Measurements from ENCODE around the gene DSC1. TPM values are rescaled to one million over a fixed set of nuclear protein-coding genes. Genes with fewer than 3 reads are reported as not detected.

The DSC1 gene
- polyA plus RNA-seq, 1 of the 3 experiments (the other 2 are of a cell fraction): not detected

DNA sequence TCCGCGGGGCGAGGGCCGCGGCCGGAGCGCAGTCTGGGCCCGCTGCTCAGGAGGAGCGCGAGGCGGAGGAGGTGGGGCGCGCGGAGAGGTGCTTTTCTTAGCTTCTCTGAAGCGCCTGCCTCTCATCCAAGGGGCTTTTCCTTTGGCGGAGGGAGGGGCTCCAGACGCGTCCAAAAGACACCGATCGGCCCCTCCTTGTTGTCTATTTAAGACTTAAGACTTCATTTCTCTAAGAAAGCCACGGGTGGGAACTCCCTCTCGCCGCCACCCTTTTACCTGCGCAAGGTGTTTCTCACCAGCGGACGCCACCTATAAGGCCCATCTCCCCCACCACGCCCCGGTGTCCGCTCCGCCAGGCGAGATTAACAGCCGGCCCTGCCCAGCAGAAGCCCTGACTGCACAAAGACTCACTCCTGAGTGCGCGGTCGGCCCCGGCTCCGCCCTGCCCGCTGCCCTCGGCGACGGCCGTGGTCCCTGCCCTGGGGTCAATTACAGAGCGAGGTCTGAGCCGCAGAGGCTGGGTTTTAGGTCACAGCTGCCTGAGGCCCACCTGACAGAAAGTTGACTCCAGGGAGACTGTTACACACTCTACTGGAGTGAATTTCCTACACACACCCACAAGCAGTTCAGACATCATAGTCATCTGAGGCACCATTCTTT lies 60.5 kb downstream of the DSC1 start, which contains the start of gene DSC2:
TSS of gene DSC2 (minus strand) at position 397 of the 660 bp plus-strand sequence. CDS start 450 bp downstream, outside the sequence.
- Histone ChIP-seq H3K36me3 (replicated peaks in 1 of 2; ENCODE audit: control insufficient read depth in 1 of 2, insufficient read depth in 2 of 2, low read length in 1 of 2) (no peaks in the 10 kb centered on the region), H3K9me2 (no peaks in the 10 kb centered on the region), H3K4me2 (peak within 1 kb of the TSS; percentile 24; the same call in 1 of the 2 replicates), H3K4me3 (ENCODE audit: low read depth in 2 of 2, low read length in 1 of 2) (no peak within 1 kb of the TSS), H3F3A (replicated peaks; ENCODE audit: insufficient read depth) (no peaks in the 10 kb centered on the region), H4K20me1 (ENCODE audit: insufficient read depth) (no peaks in the 10 kb centered on the region), H3K4me1 (ENCODE audit: control insufficient read depth in 1 of 2, insufficient read depth in 2 of 2, low read depth in 1 of 2, low read length in 1 of 2) (no peaks in the 10 kb centered on the region), H2AFZ (ENCODE audit: low read depth) (no peak within 1 kb of the TSS), H3K79me2 (ENCODE audit: insufficient read depth) (no peaks in the 10 kb centered on the region), H3K27me3 (ENCODE audit: insufficient read depth) (peaks cover 21% of the 10 kb centered on the region; the same call in 1 of the 2 replicates), H3K27ac (ENCODE audit: low read depth in 2 of 2, low read length in 1 of 2) (no peak within 1 kb of the TSS), H3K9ac (no peak within 1 kb of the TSS), H3K9me3 (no peaks in the 10 kb centered on the region)
- CTCF ChIA-PET: interaction anchor here (0.9 to 1.4 kb wide), 2 partner anchors 11 to 13 kb away, joined by 3 read pairs; no protein-coding TSS in a partner anchor
- 2% methylated on average over 16 of the region's 44 CpGs for WGBS (ENCODE audit: low lambda C conversion rate)
- TF ChIP-seq, protein P1, sequence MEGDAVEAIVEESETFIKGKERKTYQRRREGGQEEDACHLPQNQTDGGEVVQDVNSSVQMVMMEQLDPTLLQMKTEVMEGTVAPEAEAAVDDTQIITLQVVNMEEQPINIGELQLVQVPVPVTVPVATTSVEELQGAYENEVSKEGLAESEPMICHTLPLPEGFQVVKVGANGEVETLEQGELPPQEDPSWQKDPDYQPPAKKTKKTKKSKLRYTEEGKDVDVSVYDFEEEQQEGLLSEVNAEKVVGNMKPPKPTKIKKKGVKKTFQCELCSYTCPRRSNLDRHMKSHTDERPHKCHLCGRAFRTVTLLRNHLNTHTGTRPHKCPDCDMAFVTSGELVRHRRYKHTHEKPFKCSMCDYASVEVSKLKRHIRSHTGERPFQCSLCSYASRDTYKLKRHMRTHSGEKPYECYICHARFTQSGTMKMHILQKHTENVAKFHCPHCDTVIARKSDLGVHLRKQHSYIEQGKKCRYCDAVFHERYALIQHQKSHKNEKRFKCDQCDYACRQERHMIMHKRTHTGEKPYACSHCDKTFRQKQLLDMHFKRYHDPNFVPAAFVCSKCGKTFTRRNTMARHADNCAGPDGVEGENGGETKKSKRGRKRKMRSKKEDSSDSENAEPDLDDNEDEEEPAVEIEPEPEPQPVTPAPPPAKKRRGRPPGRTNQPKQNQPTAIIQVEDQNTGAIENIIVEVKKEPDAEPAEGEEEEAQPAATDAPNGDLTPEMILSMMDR (IDR thresholded peaks at IDR 0.05): no peak
- no peak for TF ChIP-seq EP300 (IDR thresholded peaks at IDR 0.05; ENCODE audit: borderline replicate concordance in 1 of 2, low read depth in 1 of 2, low read length in 1 of 2)
- TF ChIP-seq TCF12 (IDR thresholded peaks at IDR 0.05): no peak
- no peak for TF ChIP-seq POLR2AphosphoS5 (IDR thresholded peaks at IDR 0.05; ENCODE audit: low read depth, low read length)
- no peak for TF ChIP-seq SIN3A (IDR thresholded peaks at IDR 0.05; ENCODE audit: borderline replicate concordance, low read depth, low read length)
- TF ChIP-seq MEF2A (IDR thresholded peaks at IDR 0.05; ENCODE audit: borderline replicate concordance, low read depth): no peak
- TF ChIP-seq, protein P2, sequence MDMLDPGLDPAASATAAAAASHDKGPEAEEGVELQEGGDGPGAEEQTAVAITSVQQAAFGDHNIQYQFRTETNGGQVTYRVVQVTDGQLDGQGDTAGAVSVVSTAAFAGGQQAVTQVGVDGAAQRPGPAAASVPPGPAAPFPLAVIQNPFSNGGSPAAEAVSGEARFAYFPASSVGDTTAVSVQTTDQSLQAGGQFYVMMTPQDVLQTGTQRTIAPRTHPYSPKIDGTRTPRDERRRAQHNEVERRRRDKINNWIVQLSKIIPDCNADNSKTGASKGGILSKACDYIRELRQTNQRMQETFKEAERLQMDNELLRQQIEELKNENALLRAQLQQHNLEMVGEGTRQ (IDR thresholded peaks at IDR 0.05; ENCODE audit: borderline replicate concordance, low read depth, low read length): no peak
- TF ChIP-seq GATA2 (CRISPR knock-in tag; IDR thresholded peaks at IDR 0.05): no peak
- no peak for TF ChIP-seq NFIC (IDR thresholded peaks at IDR 0.05; ENCODE audit: borderline replicate concordance)
- TF ChIP-seq EZH2phosphoT487 (IDR thresholded peaks at IDR 0.05; ENCODE audit: borderline replicate concordance, low read depth): no peak
- no peak for TF ChIP-seq FOSL2 (IDR thresholded peaks at IDR 0.05; ENCODE audit: borderline replicate concordance, low read depth)
- TF ChIP-seq, protein P3, sequence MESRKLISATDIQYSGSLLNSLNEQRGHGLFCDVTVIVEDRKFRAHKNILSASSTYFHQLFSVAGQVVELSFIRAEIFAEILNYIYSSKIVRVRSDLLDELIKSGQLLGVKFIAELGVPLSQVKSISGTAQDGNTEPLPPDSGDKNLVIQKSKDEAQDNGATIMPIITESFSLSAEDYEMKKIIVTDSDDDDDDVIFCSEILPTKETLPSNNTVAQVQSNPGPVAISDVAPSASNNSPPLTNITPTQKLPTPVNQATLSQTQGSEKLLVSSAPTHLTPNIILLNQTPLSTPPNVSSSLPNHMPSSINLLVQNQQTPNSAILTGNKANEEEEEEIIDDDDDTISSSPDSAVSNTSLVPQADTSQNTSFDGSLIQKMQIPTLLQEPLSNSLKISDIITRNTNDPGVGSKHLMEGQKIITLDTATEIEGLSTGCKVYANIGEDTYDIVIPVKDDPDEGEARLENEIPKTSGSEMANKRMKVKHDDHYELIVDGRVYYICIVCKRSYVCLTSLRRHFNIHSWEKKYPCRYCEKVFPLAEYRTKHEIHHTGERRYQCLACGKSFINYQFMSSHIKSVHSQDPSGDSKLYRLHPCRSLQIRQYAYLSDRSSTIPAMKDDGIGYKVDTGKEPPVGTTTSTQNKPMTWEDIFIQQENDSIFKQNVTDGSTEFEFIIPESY (IDR thresholded peaks at IDR 0.05; ENCODE audit: borderline replicate concordance, low read depth): no peak
- POLR2A ChIA-PET: no interaction called here
- peak; percentile 15 for DNase-seq
